Femur (tissue), 1 donor: ENCODE measurements around the gene RAB33B.

Source experiments
- DNase-seq: peaks from one replicate; pipeline ENCODE4 v3.0.0-alpha.2; 2017

RAB33B gene

GRCh38 chr4:139509727-139510410, 55.9 kb downstream of the RAB33B start:
- DNase-seq: peak; percentile 29

GRCh38 chr4:139511320-139511719, 57.4 kb downstream of the RAB33B start:
- DNase-seq: no peak

- no peak for DNase-seq
Measured at GRCh38 chr4:139514382-139515059, 60.6 kb downstream of the RAB33B start.

- DNase-seq: no peak
Measured at GRCh38 chr4:139515531-139515958, 61.6 kb downstream of the RAB33B start.

GRCh38 chr4:139521754-139522401, 68.0 kb downstream of the RAB33B start:
- DNase-seq: no peak

GRCh38 chr4:139522457-139522856, 68.5 kb downstream of the RAB33B start:
- DNase-seq: no peak

- no peak for DNase-seq
Measured at GRCh38 chr4:139523076-139523475, 69.2 kb downstream of the RAB33B start.

- no peak for DNase-seq
Measured at GRCh38 chr4:139524062-139524631, 70.2 kb downstream of the RAB33B start.

- no peak for DNase-seq
Measured at GRCh38 chr4:139525414-139525813, 71.5 kb downstream of the RAB33B start.
